ENCODE results near the gene GRPEL1.

The GRPEL1 gene

GRCh38 chr4:7045553-7045952, 22.3 kb downstream of the GRPEL1 start:
- no peak for DNase-seq (ENCODE audit: low read depth in 2 of 2)

DNA sequence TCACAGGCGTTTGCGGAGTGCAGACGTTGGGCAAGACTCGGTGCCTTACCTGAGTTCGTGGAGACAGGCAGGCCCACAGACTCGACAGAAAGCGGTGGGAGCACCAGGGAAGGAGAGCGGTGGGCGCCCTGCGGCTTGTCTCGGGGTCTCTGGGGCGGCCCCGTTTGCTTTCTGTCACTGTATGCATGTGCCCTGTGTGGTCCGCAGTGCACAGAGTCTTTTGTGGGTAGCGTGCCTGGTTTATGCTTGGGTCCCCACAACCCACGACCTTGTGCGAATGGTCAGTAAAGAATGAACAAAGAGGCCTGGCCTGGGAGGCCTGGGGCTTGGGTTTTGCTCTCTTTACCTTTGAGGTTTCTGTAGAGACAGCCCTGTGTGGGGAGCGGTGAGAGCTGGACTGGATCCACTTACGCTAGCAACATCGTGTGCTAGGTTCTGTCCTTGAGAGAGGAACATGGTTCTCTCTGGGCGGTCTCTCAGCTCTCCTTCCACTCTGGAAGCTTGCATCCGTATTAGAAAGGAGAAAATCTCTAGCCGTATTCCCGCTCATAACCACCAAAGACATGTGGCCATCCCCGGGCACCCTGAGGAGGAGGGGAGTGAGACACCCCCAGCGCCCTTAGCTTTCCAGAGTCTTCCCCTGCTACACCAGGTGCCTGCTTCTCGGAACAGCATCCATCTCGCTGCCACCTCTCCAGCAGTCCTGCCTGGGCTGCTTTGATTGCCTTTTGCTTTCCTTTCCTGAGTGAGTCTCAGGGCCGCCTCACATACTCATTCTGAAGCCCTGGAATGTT, 23.5 kb downstream of the GRPEL1 start:
- no peak for DNase-seq (ENCODE audit: low read depth in 2 of 2)

DNA sequence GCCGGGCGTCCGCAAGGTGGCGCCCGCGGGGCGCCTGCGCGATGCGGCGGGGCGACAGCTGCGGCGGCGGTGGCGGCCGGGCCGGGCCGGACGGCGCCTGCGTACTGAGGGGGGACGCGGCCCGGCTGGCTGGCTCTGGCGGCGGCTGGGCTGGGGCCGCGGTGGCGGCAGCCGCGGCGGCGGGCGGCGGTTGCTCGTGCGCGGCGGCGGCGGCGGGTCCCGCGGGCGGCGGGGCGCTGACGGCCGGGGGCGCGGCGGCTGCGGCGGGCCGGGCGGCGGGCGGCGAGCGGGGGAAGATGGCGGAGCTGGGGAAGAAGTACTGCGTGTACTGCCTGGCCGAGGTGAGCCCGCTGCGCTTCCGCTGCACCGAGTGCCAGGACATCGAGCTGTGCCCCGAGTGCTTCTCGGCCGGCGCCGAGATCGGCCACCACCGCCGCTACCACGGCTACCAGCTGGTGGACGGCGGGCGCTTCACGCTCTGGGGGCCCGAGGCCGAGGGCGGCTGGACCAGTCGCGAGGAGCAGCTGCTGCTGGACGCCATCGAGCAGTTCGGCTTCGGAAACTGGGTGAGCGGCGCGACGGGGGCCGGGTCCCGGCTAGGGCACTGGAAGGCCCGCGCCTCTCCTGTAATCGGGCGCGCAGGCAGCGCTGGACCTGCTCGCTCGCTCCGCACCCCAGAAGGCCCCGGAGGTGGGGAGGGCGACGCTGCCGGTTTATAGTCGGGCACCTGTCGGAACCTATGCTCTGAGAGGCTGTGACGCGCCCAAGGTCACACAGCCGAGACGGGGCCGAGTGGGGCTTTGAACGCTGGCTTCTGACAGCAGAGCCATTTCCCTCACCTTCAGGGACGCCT, 24.4 kb downstream of the GRPEL1 start, which contains the start of gene TADA2B:
Gene TADA2B (plus strand): TSS at position 89 of the 853 bp plus-strand sequence. CDS start 208 bp downstream, at position 297.
- peak in 1 of 2 experiments; percentile 37 for DNase-seq (ENCODE audit: low read depth in 2 of 2)

DNA sequence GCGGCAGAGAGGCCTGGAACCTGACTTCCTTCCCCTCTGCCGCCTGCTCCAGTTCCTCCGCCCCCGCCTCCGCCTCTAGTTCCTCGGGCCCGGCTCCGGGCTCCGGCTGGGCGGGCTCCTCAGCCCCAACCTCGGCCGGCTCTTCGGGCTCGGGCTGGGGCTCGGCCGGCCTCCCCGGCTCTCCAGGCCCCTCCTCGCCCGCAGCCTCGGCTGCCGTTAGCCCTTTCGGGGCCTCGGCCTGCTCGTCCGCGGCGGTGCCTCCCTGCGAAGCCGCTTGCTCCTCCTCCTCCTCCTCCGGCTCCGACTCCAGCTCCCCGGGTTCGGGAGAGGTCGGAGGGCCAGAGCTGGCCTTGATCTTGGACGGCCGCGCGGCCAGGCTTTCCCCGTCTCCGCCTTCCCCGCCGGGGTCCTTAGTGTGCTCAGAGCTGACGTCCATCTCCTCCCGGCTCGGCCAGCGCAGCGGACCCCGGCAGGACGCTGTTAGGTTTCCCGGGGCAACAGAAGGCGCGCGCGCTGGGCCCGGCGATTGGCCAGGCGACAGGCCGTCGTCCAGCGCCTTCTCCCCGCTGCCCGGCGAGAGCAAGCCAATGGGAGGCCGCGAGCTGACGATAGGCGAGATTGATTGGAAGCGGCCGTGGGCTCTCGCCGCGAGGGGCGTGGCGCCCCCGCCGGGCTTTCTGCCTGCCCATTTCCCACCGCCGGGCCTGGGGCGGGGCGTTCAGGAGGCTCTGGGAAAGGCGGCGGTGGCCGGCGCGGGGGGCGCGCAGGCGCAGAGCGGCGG, 25.2 kb downstream of the GRPEL1 start:
- peak; percentile 84 to 89 for DNase-seq (ENCODE audit: low read depth in 2 of 2)

DNA sequence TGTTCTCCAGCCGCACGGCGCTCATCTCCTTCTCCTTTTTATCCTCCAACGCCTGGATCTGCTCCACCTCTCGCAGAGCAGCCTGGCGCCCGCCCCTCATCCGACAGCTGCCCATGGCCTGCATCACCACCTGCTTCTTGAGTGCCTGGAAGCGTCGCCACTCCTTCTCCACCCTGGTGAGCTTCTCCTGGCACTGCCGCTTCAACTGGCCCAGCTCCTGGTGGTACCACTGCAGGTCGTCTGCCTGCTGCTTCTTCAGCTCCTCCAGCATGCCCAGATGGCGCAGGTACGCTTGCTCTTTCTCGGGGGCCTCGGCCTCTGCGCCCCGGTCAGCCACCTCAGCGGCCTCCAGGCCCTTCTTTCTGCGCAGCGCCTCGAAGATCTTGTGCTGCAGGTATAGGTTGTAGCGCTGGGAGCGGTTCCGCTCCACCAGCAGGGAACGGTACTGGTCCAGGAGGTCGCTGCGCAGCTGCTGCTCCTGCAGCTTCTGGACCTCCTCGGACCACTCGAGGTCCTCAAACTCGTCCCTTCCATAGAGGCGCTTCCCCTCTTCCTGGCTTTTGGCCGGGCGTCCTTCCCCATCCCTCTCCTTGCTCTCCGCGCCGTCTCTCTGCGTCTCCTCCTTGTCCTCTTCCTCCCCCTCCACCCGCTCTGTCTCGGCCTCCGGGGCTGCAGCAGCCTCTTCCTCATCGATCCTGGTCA, 25.9 kb downstream of the GRPEL1 start:
- no peak for DNase-seq (ENCODE audit: low read depth in 2 of 2)

DNA sequence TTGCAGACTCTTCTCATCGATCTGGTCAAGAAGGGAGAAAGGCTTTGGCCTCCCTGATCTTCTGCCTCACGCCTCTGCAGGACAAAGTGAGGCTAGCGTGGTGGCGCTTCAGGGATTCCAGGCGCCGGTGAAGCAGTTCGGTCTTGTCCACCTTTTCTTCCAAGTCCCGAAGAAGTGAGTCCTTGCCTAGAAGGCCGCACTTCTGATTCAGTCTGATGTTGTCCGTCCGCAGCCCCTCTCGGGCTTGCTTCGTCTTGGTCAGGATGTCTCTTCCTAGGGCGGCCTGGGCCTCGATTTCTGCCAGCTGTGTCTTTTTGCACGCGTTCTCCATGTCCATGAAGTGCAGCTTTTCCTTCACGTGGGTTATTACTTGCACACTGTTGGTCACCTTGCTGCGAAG, 26.6 kb downstream of the GRPEL1 start:
- DNase-seq (ENCODE audit: low read depth in 2 of 2): no peak

DNA sequence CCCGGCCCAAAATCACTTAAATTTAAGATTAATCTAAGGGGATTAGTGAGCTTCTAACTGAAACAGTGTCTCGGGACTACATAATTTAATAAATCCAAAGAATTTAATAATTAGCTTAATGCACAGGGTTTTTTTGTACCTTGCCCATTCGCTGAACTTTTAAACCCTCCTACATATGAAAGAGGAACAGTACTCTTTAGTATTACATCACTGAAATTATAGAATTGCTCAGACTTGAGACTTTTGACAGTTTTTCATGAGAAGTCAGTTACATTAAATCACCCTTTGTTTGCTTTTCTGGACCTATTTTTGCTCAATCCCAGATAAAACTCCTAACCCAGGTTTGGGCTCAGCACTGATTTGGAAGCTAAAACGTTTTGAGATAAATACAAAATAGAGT, 27.1 kb downstream of the GRPEL1 start:
- no peak for DNase-seq (ENCODE audit: low read depth in 2 of 2)

GRCh38 chr4:7037425-7037824, 30.4 kb downstream of the GRPEL1 start:
- no peak for DNase-seq (ENCODE audit: low read depth in 2 of 2)

GRCh38 chr4:7034262-7035081, 33.4 kb downstream of the GRPEL1 start:
- no peak for DNase-seq (ENCODE audit: low read depth in 2 of 2)

DNA sequence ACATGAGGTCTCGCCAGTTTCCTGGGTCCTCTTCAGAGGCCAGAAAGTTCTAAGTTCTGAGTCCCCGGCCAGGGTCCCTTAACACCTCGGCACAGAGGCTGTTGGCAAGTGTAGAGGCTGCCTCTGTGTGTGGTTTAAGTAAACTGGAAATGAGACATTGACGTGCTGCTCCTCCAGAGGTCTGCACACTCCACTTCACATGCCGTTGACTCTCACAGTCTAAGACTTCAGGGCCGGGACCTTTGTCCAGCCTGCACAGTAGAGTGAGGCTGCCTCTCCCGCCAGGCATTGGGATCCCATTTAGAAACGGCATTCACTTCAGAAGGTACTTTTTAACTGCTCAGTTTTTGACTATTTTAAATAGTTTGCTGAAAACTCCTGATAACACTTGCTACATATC, 35.3 kb downstream of the GRPEL1 start:
- DNase-seq (ENCODE audit: low read depth in 2 of 2): no peak

GRCh38 chr4:7031558-7032449, 36.1 kb downstream of the GRPEL1 start:
- no peak for DNase-seq (ENCODE audit: low read depth in 2 of 2)

DNA sequence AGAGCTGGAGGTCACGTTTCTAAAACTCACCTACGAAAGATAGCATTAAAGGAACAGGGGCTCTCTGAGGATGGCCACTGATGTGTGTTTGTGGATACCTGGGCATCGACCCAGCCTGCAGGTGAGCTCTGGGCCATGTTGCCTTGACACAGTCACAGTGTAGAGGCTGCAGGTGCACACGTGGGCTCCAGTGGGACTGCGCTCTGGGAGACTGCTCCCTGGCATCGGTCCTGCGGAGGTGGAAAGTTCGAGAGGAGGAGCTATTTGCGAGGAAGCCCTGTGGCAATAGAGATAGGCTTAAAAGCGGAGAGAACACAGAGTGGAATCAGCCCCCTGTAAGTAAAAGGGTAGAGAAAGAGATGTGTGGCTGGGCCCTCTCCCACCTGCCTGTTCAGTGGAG, 37.0 kb downstream of the GRPEL1 start:
- no peak for DNase-seq (ENCODE audit: low read depth in 2 of 2)

- DNase-seq (ENCODE audit: low read depth in 2 of 2): no peak
Measured at GRCh38 chr4:7029921-7030320, 37.9 kb downstream of the GRPEL1 start.

GRCh38 chr4:7029212-7029611, 38.7 kb downstream of the GRPEL1 start:
- no peak for DNase-seq (ENCODE audit: low read depth in 2 of 2)

DNA sequence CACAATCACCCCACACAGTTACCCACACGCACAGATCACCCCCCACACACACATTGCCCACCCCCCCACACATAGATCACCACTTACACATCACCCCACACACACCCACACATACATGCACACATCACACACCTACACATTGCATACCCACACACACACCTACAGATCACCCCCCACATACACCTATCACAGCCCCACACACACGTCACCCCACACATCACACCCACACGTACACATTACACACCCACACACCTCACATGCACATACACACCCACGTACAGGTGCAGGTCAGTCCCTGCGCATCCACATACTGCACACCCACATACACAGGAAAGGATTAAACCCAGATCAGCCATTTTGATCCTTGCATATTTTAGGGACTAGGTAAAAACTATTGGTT, 40.0 kb downstream of the GRPEL1 start:
- no peak for DNase-seq (ENCODE audit: low read depth in 2 of 2)

- DNase-seq (ENCODE audit: low read depth in 2 of 2): no peak
Measured at GRCh38 chr4:7027284-7027683, 40.6 kb downstream of the GRPEL1 start.

DNA sequence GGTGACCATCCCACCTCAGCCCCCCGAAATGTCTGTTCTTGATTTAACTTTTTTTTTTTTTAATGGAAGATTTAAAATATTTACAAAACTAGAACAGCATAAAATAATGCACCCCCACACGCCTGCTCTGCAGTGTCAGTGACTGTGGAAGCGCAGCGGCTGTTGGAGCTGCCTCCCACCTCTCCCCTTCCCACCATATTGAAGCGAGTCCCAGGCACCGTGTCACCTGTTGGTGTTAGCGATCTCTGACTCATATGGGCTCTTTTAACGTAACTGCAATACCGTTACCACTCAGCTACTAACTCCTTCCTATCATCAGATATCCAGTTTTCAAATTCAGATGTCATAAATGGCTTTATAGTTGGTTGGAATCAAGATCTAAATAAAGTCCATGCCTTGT, 41.8 kb downstream of the GRPEL1 start:
- no peak for DNase-seq (ENCODE audit: low read depth in 2 of 2)

GRCh38 chr4:7025040-7025602, 42.7 kb downstream of the GRPEL1 start:
- DNase-seq (ENCODE audit: low read depth in 2 of 2): no peak

- DNase-seq (ENCODE audit: low read depth in 2 of 2): no peak
Measured at GRCh38 chr4:7024336-7024890, 43.5 kb downstream of the GRPEL1 start.
